ENCODE results near the gene PHGDH. TPM values are rescaled to one million over a fixed set of nuclear protein-coding genes. Genes with fewer than 3 reads are reported as not detected.
A peak's percentile ranks its signal among the peaks of the same experiment; 100 is the strongest.

PHGDH gene
- total and polyA plus RNA-seq, 2 donors from 2014 or later, result 71.9 to 126 TPM

DNA sequence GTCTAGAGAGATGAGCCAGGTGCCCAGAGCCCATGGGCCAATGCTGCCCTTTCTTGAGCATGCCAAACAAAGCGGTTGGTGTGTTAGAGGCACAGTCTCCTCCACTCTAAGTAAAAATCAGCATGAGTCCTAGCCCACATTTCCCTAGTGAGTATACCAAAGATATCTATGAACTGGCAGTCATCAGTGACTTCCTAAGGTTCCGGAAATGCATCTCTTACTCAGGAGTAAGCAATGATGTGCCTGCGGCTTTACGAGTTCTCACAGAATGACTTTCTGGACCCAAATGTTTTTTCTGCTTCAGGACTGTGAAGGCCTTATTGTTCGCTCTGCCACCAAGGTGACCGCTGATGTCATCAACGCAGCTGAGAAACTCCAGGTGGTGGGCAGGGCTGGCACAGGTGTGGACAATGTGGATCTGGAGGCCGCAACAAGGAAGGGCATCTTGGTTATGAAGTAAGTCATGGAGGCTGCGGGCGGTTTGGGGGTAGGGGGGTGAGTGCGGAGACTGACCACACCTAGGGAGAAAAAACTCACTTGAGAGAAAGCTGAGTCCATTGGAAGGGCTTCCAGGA is 9.2 kb downstream of the PHGDH start:
- no peaks in the 10 kb centered on the region for H3K27me3 ChIP-seq (ENCODE audit: control insufficient read depth, insufficient read depth, low read length)
- peaks cover 0 to 25% (median 7%) of the 10 kb centered on the region in 3 donors for H3K4me1 ChIP-seq (ENCODE audit: control insufficient read depth in 2 of 3, insufficient read depth in 2 of 3, low read depth in 1 of 3, low read length in 3 of 3)
- no peak for FAIRE-seq
- H3K36me3 ChIP-seq (ENCODE audit: control insufficient read depth in 2 of 3, insufficient read depth in 3 of 3, low read length in 3 of 3), result peaks cover 0 to 9% (median 2%) of the 10 kb centered on the region in 3 donors
- intact Hi-C loops (cut with DNase I), result no loop called here
- no peaks in the 10 kb centered on the region for H3K9me3 ChIP-seq (ENCODE audit: control insufficient read depth in 2 of 3, insufficient read depth in 1 of 3, low read length in 3 of 3)
- H3K27ac ChIP-seq (ENCODE audit: low read depth in 2 of 2, low read length in 2 of 2), result no peak overlapping the region
- DNase-seq, result no peak
- H3K4me3 ChIP-seq (ENCODE audit: low read length in 3 of 3), result no peak overlapping the region
- H3K9ac ChIP-seq (ENCODE audit: low read length in 3 of 3), result no peak overlapping the region
- TF ChIP-seq, protein P1, sequence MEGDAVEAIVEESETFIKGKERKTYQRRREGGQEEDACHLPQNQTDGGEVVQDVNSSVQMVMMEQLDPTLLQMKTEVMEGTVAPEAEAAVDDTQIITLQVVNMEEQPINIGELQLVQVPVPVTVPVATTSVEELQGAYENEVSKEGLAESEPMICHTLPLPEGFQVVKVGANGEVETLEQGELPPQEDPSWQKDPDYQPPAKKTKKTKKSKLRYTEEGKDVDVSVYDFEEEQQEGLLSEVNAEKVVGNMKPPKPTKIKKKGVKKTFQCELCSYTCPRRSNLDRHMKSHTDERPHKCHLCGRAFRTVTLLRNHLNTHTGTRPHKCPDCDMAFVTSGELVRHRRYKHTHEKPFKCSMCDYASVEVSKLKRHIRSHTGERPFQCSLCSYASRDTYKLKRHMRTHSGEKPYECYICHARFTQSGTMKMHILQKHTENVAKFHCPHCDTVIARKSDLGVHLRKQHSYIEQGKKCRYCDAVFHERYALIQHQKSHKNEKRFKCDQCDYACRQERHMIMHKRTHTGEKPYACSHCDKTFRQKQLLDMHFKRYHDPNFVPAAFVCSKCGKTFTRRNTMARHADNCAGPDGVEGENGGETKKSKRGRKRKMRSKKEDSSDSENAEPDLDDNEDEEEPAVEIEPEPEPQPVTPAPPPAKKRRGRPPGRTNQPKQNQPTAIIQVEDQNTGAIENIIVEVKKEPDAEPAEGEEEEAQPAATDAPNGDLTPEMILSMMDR (IDR thresholded peaks at IDR 0.05; ENCODE audit: borderline replicate concordance, extremely low read depth, insufficient read depth), result no peak

DNA sequence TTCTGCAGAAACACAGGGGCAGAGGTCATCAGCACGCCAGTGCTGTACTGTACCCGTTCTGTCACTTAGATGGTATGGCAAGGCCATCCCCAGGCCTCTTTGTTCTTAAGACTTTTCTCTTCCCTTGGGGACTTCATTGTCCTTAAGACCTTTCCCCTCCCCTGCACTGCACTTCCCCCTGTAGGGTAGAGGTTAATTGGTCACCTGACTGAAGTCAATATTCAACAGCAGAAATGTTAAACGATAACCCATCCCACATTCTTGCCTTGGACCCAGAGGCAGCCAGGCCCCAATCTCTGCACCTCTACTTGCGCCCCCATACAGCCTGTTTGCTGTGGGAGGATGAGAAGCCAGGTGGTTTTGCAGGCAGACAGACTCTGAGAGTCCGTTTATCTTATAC is 10.2 kb downstream of the PHGDH start:
- H3K4me1 ChIP-seq (ENCODE audit: control insufficient read depth in 2 of 3, insufficient read depth in 2 of 3, low read depth in 1 of 3, low read length in 3 of 3), result peaks cover 0 to 24% (median 2%) of the 10 kb centered on the region in 3 donors
- DNase-seq (peak in 1 of 5 donors; percentile 63), FAIRE-seq (no peak)
- intact Hi-C loops (cut with DNase I), result no loop called here
- H3K9ac ChIP-seq (ENCODE audit: low read length in 3 of 3), result no peak overlapping the region
- TF ChIP-seq, protein P1 (IDR thresholded peaks at IDR 0.05; ENCODE audit: borderline replicate concordance, extremely low read depth, insufficient read depth), result no peak
- H3K36me3 ChIP-seq (ENCODE audit: control insufficient read depth in 2 of 3, insufficient read depth in 3 of 3, low read length in 3 of 3), result peaks cover under 1 to 10% (median 2%) of the 10 kb centered on the region in 3 donors
- no peaks in the 10 kb centered on the region for H3K9me3 ChIP-seq (ENCODE audit: control insufficient read depth in 2 of 3, insufficient read depth in 1 of 3, low read length in 3 of 3)
- H3K27ac ChIP-seq (ENCODE audit: low read depth in 2 of 2, low read length in 2 of 2), result peak overlapping the region; percentile 1 to 54
- no peaks in the 10 kb centered on the region for H3K27me3 ChIP-seq (ENCODE audit: control insufficient read depth, insufficient read depth, low read length)
- no peak overlapping the region for H3K4me3 ChIP-seq (ENCODE audit: low read length in 3 of 3)

DNA sequence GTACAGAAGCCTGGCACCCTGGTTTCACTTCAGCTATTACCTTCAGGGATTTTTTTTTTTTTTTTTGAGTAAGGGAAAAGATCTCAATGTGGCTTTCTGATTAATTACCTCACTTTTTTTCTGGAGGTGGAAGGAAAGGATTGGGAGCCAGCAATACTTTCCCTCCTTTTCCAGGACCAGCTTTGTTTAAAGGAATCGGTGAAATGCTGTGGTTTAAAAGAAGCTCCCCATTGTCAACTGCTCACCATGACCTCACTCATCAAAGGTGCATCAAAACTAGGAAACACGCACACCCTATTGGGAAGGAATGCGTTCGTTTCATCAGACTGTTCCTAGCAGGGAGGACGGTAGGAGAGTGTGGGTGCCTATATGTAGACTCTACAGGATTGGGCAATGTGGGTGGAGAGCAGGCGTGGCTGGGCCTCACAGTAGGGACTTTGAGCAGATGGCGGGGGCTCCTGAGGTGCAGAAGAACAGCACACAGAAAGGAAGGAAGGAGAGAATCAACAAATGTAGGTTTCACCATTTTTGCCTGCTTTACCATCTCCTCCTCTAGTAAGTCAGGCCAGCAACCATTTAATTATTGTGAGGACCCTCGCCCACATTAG is 13.0 kb downstream of the PHGDH start:
- DNase-seq, result no peak
- FAIRE-seq, result no peak
- Histone ChIP-seq H3K4me1 (ENCODE audit: control insufficient read depth in 2 of 3, insufficient read depth in 2 of 3, low read depth in 1 of 3, low read length in 3 of 3) (peaks cover 0 to 10% (median 2%) of the 10 kb centered on the region in 3 donors), H3K9me3 (ENCODE audit: control insufficient read depth in 2 of 3, insufficient read depth in 1 of 3, low read length in 3 of 3) (no peaks in the 10 kb centered on the region), H3K36me3 (ENCODE audit: control insufficient read depth in 2 of 3, insufficient read depth in 3 of 3, low read length in 3 of 3) (peaks cover 2 to 11% (median 8%) of the 10 kb centered on the region in 3 donors), H3K9ac (ENCODE audit: low read length in 3 of 3) (no peak overlapping the region), H3K27ac (ENCODE audit: low read depth in 2 of 2, low read length in 2 of 2) (no peak overlapping the region), H3K4me3 (ENCODE audit: low read length in 3 of 3) (no peak overlapping the region), H3K27me3 (ENCODE audit: control insufficient read depth, insufficient read depth, low read length) (no peaks in the 10 kb centered on the region)
- intact Hi-C loops (cut with DNase I), result no loop called here
- TF ChIP-seq, protein P1 (IDR thresholded peaks at IDR 0.05; ENCODE audit: borderline replicate concordance, extremely low read depth, insufficient read depth), result no peak

Measured in kidney (tissue), 14 donors.